NCI-H1436 treated with DMSO at 0.1 percent for 48 hours (cell line): ENCODE results near the gene DLGAP4.

Experiments used
- DNase-seq: peaks from one replicate; lab custom pipeline; 2025; lab: John Stamatoyannopoulos, UW

Gene DLGAP4

GRCh38 chr20:36569847-36570429, 263.8 kb downstream of the DLGAP4 start:
- no peak for DNase-seq

GRCh38 chr20:36571564-36572504, 265.7 kb downstream of the DLGAP4 start:
- DNase-seq: no peak

- no peak for DNase-seq
Measured at GRCh38 chr20:36572701-36573102, 266.6 kb downstream of the DLGAP4 start.

GRCh38 chr20:36573103-36573797, 267.1 kb downstream of the DLGAP4 start, which contains the start of gene TGIF2:
TSS of gene TGIF2 (plus strand) at chr20:36573597. CDS start at chr20:36578775, 5,178 bp downstream.
- DNase-seq: no peak

GRCh38 chr20:36573798-36574365, 267.7 kb downstream of the DLGAP4 start:
- DNase-seq: no peak

GRCh38 chr20:36574366-36575135, 268.4 kb downstream of the DLGAP4 start:
- no peak for DNase-seq

GRCh38 chr20:36576081-36576445, 269.9 kb downstream of the DLGAP4 start:
- DNase-seq: no peak
